Mucosa of descending colon (tissue), 3 donors: Measurements from ENCODE around the gene TRAF3. TPM values are rescaled to one million over a fixed set of nuclear protein-coding genes. Genes with fewer than 3 reads are reported as not detected.
A peak's percentile ranks its signal among the peaks of the same experiment; 100 is the strongest.

ENCODE experiments used
- ATAC-seq: fragments of 200-7000 bp; cut with Tn5 transposase; one replicate; pipeline ENCODE4 v1.9.1; 2020; ENCODE audit warnings: mild to moderate bottlenecking, moderate library complexity
- DNase-seq, 3 donors: peaks; one replicate each; pipeline ENCODE4 v3.0.0-alpha.2; 2020
- H3K36me3 ChIP-seq: fragments of 200-600 bp; one replicate; pipeline ENCODE4 v1.8.0; 2021; ENCODE audit warnings: low read depth, mild to moderate bottlenecking
- H3K4me1 ChIP-seq: fragments of 200-600 bp; one replicate; pipeline ENCODE4 v1.8.0; 2021; ENCODE audit warnings: low read depth, mild to moderate bottlenecking
- H3K4me3 ChIP-seq: fragments of 200-600 bp; one replicate; pipeline ENCODE4 v1.8.0; 2021; ENCODE audit warnings: mild to moderate bottlenecking
- H3K9me3 ChIP-seq: fragments of 200-600 bp; one replicate; pipeline ENCODE4 v1.8.0; 2021; ENCODE audit warnings: mild to moderate bottlenecking
- CTCF ChIP-seq: fragments of 200-600 bp; IDR thresholded peaks from one replicate; pipeline ENCODE4 v1.8.0; 2022; ENCODE audit warnings: antibody characterized with exemption, mild to moderate bottlenecking
- intact Hi-C, 2 donors: fragments of 100-400 bp; cut with DNase I in 1 of 2; cut with micrococcal nuclease in 1 of 2; formaldehyde crosslinking; loops; one replicate each; pipeline versions ENCODE4 v1.11.0 to v1.11.1; 2022; cut with DNase I, micrococcal nuclease
- total RNA-seq, 3 donors: library from RNA; stranded (reverse); fragmentation: NEBNext Ultra II Directional in 2 of 3; extraction: Animal tissue kit (Norgen Biotek cat#: 25700) in 2 of 3; gene quantifications; one replicate each; pipeline versions ENCODE4 v1.2.1 to v1.2.4, GENCODE V29; 2021 to 2023
- donor health status: DM: no; HTN: no; CAD: no; lungs with moderate emphysema.
- donor health status: DM: no; HTN: no; CAD: no.
- donor health status: DM: no; HTN: yes; CAD: no.

Gene TRAF3
- total RNA-seq, 3 donors from 2014 or later, result 20.9 to 36.0 (median 21.3) TPM

GRCh38 chr14:102957222-102957621, 180.0 kb downstream of the TRAF3 start:
- TF ChIP-seq CTCF, result no peak

GRCh38 chr14:102958461-102958860, 181.2 kb downstream of the TRAF3 start:
- intact Hi-C loops, result no loop called here
- Histone ChIP-seq H3K4me1 (no peaks in the 10 kb centered on the region), H3K36me3 (peaks cover 11% of the 10 kb centered on the region)

More at GRCh38 chr14:102957222-102957621, 180.0 kb downstream of the TRAF3 start:
- DNase-seq (peak in 1 of 3 donors; percentile 4), ATAC-seq (no peak)
- no peaks in the 10 kb centered on the region for H3K4me1 ChIP-seq
- peaks cover 11% of the 10 kb centered on the region for H3K36me3 ChIP-seq
- intact Hi-C loops, result no loop called here
- H3K4me3 ChIP-seq, result no peak overlapping the region
- no peaks in the 10 kb centered on the region for H3K9me3 ChIP-seq

More at GRCh38 chr14:102958461-102958860, 181.2 kb downstream of the TRAF3 start:
- TF ChIP-seq CTCF, result no peak
- no peak overlapping the region for H3K4me3 ChIP-seq
- ATAC-seq (no peak), DNase-seq (peak in 1 of 3 donors; percentile 22)
- H3K9me3 ChIP-seq, result no peaks in the 10 kb centered on the region

Other genes starting within 250 kb of the TRAF3 start
- gene RCOR1, start 184.8 kb upstream of the TRAF3 start, total RNA-seq, result 10 to 100 TPM; 29.4 to 31.3 (median 29.5) TPM
- 100 to 1,000 TPM; 128 to 486 (median 198) TPM for gene AMN, start 145.2 kb downstream of the TRAF3 start, total RNA-seq